Testis (tissue), 2 donors: ENCODE measurements around the gene RPS6KA5.
"Not testable (repeated sequence)": the region's sequence is repeated elsewhere in the genome, so short reads cannot be mapped to it uniquely, and the experiment has no call there.

Experiments
- POLR2A ChIP-seq: fragments of 450-650 bp; IDR thresholded peaks from one replicate; pipeline ENCODE4 v1.6.1; 2017; ENCODE audit warnings: antibody characterized with exemption, mild to moderate bottlenecking, moderate library complexity
- TF ChIP-seq, protein P1 (sequence below), 3 experiments: fragments of 450-650 bp in 2 of 3; fragments of 200-600 bp in 1 of 3; sonication (generic) in 1 of 3; IDR thresholded peaks; one replicate each; pipeline ENCODE4 v1.5.1; 2016 to 2019; ENCODE audit warnings: antibody characterized with exemption in 3 of 3, mild to moderate bottlenecking in 2 of 3, moderate library complexity in 1 of 3

DNA sequence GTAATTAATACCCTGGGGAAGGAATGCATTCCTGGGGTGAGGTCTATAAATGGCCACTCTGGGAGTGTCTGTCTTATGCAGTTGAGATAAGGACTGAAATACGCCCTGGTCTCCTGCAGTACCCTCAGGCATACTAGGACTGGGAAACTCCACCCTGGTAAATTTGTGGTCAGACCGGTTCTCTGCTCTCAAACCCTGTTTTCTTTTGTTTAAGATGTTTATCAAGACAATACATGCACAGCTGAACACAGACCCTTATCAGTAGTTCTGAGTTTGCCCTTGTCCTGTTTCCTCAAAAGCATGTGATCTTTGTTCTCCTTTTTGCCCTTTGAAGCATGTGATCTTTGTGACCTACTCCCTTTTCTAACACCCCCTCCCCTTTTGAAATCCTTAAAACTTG, 106.8 kb downstream of the RPS6KA5 start:
- TF ChIP-seq, protein P1, sequence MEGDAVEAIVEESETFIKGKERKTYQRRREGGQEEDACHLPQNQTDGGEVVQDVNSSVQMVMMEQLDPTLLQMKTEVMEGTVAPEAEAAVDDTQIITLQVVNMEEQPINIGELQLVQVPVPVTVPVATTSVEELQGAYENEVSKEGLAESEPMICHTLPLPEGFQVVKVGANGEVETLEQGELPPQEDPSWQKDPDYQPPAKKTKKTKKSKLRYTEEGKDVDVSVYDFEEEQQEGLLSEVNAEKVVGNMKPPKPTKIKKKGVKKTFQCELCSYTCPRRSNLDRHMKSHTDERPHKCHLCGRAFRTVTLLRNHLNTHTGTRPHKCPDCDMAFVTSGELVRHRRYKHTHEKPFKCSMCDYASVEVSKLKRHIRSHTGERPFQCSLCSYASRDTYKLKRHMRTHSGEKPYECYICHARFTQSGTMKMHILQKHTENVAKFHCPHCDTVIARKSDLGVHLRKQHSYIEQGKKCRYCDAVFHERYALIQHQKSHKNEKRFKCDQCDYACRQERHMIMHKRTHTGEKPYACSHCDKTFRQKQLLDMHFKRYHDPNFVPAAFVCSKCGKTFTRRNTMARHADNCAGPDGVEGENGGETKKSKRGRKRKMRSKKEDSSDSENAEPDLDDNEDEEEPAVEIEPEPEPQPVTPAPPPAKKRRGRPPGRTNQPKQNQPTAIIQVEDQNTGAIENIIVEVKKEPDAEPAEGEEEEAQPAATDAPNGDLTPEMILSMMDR (IDR thresholded peaks at IDR 0.05) = not testable (repeated sequence)
- TF ChIP-seq POLR2A = not testable (repeated sequence)
